HEK293T (cell line): ENCODE measurements around the gene HOXB3.
"Not testable (repeated sequence)": the region's sequence is repeated elsewhere in the genome, so short reads cannot be mapped to it uniquely, and the experiment has no call there.

ENCODE experiments used
- CTCF ChIA-PET: fragments of 350-600 bp; formaldehyde crosslinking; extraction: SDS; loops from one replicate; lab custom pipeline; 2021; ENCODE audit warnings: antibody characterized with exemption, inconsistent platforms; lab: Yijun Ruan, JAX
- POLR2A ChIA-PET: fragments of 350-600 bp; formaldehyde crosslinking; extraction: SDS; loops from one replicate; lab custom pipeline; 2020; ENCODE audit warnings: antibody characterized with exemption, inconsistent platforms; lab: Yijun Ruan, JAX
- DNase-seq: peaks from one replicate; pipeline ENCODE4 v3.0.0; 2012; ENCODE audit warnings: mixed read lengths; ENCODE audit errors: extremely low spot score
- ARNT ChIP-seq: fragments of 450-650 bp; IDR thresholded peaks from 2 replicates; pipeline ENCODE4 v1.6.1; 2017; ENCODE audit warnings: mild to moderate bottlenecking
- BHLHE40 ChIP-seq: fragments of 450-650 bp; IDR thresholded peaks from 2 replicates; pipeline ENCODE4 v1.6.1; 2016; ENCODE audit warnings: mild to moderate bottlenecking, moderate library complexity, borderline replicate concordance
- CTBP1 ChIP-seq: fragments of 450-650 bp; IDR thresholded peaks from 2 replicates; pipeline ENCODE4 v1.6.1; 2016; ENCODE audit warnings: borderline replicate concordance
- ELF4 ChIP-seq: fragments of 450-650 bp; IDR thresholded peaks from 2 replicates; pipeline ENCODE4 v1.6.1; 2017; ENCODE audit warnings: antibody characterized with exemption
- FOXA1 ChIP-seq: fragments of 450-650 bp; IDR thresholded peaks from 2 replicates; pipeline ENCODE4 v1.6.1; 2016; ENCODE audit warnings: mild to moderate bottlenecking
- FOXK2 ChIP-seq: fragments of 450-650 bp; IDR thresholded peaks from 2 replicates; pipeline ENCODE4 v1.6.1; 2016; ENCODE audit warnings: mild to moderate bottlenecking
- FOXM1 ChIP-seq: fragments of 450-650 bp; IDR thresholded peaks from 2 replicates; pipeline ENCODE4 v1.6.1; 2017; ENCODE audit warnings: mild to moderate bottlenecking, borderline replicate concordance
- HDGF ChIP-seq: fragments of 450-650 bp; IDR thresholded peaks from 2 replicates; pipeline ENCODE4 v1.6.1; 2017; ENCODE audit warnings: antibody characterized with exemption, borderline replicate concordance
- L3MBTL2 ChIP-seq: fragments of 450-650 bp; conservative IDR thresholded peaks from 2 replicates; pipeline ENCODE4 v1.6.1; 2016; ENCODE audit warnings: mild to moderate bottlenecking
- LEF1 ChIP-seq: fragments of 450-650 bp; IDR thresholded peaks from 2 replicates; pipeline ENCODE4 v1.6.1; 2017; ENCODE audit warnings: mild to moderate bottlenecking, borderline replicate concordance
- NFRKB ChIP-seq: fragments of 450-650 bp; IDR thresholded peaks from 2 replicates; pipeline ENCODE4 v1.6.1; 2016; ENCODE audit warnings: mild to moderate bottlenecking, moderate library complexity
- PKNOX1 ChIP-seq: fragments of 450-650 bp; IDR thresholded peaks from 2 replicates; pipeline ENCODE4 v1.6.1; 2016
- SP1 ChIP-seq: fragments of 450-650 bp; IDR thresholded peaks from 2 replicates; pipeline ENCODE4 v1.6.1; 2017
- SUZ12 ChIP-seq: fragments of 450-650 bp; IDR thresholded peaks from 2 replicates; pipeline ENCODE4 v1.6.1; 2016; ENCODE audit warnings: mild to moderate bottlenecking
- TARDBP ChIP-seq: fragments of 450-650 bp; IDR thresholded peaks from 2 replicates; pipeline ENCODE4 v1.6.1; 2016
- ZNF384 ChIP-seq: fragments of 450-650 bp; IDR thresholded peaks from 2 replicates; pipeline ENCODE4 v1.6.1; 2016

Gene HOXB3

DNA sequence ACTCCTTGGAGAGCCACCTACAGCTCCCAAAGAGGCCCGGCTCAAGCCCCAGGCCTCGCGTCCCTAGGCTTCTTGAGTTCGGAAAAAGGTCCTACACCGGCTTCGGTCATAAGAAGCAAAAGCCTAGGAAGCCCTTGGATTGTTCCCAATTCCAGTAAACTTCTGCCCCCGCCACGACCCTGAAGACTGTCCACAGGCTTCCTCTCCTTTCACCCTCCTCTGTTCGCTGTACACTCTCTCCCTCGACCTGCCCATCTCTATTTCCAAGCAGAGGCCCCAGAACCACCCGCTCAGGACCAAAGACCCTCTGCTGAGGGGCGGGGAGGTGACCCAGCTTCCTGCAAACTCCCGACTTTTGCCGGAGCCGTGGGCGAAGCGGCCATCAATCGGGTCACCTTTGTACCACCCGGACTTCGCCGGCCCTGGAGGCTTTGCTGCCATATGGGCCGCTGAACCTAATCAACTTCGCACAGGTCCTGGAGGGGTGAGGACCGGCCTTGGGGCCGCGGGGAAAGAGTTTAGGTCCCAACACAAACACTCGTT lies 47.9 kb downstream of the HOXB3 start:
- DNase-seq: no peak
- POLR2A ChIA-PET: interaction anchor here (0.8 to 3.5 kb wide), 6 partner anchors 9 to 50 kb away, joined by 3 to 18 read pairs (median 4); partner anchors contain the start of gene HOXB3
- no peak for TF ChIP-seq FOXK2
- TF ChIP-seq ARNT: no peak
- TF ChIP-seq SUZ12: no peak
- TF ChIP-seq CTBP1: no peak
- no peak for TF ChIP-seq ELF4
- no peak for TF ChIP-seq PKNOX1
- no peak for TF ChIP-seq LEF1
- no peak for TF ChIP-seq TARDBP
- TF ChIP-seq FOXM1: no peak
- no peak for TF ChIP-seq FOXA1
- TF ChIP-seq HDGF: no peak
- TF ChIP-seq BHLHE40: no peak
- no peak for TF ChIP-seq NFRKB
- TF ChIP-seq L3MBTL2: no peak
- CTCF ChIA-PET: no interaction called here

GRCh38 chr17:48541577-48542113 lies 48.4 kb downstream of the HOXB3 start:
- TF ChIP-seq TARDBP (no peak), LEF1 (no peak), PKNOX1 (no peak), L3MBTL2 (no peak), CTBP1 (no peak), HDGF (no peak), ELF4 (no peak), FOXM1 (no peak), ZNF384 (no peak), FOXK2 (no peak), NFRKB (no peak), FOXA1 (no peak), SUZ12 (no peak), BHLHE40 (no peak), SP1 (no peak), ARNT (no peak)
- CTCF ChIA-PET: no interaction called here
- no peak for DNase-seq
- POLR2A ChIA-PET: interaction anchor here (0.8 to 3.5 kb wide), 6 partner anchors 9 to 49 kb away, joined by 3 to 18 read pairs (median 4); partner anchors contain the start of gene HOXB3

DNA sequence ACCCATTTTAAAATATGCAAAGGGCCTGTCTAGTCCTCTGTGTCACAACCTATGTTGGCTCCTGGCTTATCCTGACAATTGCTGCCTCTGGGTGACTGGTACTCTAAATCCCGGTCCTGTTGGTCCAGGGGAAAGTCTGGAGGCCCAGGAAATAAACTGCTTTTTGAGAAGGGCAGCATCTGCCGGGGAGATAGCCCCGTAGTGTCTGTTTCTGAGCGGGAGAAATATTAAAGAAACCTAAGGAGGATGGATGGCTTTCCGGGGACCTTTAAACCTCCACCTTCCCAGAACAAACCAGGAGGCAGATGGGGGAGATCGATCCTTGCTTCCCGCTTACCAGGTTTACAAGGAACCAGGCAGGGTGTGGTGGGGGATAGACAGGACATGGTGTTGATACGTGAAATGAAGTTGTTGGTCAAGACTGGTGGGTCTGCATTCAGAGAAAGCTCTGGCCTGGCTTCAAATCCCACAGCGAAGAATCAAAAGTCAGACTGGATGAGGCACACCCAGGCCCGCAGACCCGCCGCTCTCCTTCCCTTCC lies 48.9 kb downstream of the HOXB3 start:
- TF ChIP-seq ZNF384: no peak
- no peak for TF ChIP-seq NFRKB
- TF ChIP-seq L3MBTL2: no peak
- TF ChIP-seq LEF1: no peak
- TF ChIP-seq SUZ12: no peak
- TF ChIP-seq FOXA1: no peak
- no peak for TF ChIP-seq FOXK2
- TF ChIP-seq PKNOX1: no peak
- TF ChIP-seq FOXM1: no peak
- no peak for TF ChIP-seq ELF4
- no peak for TF ChIP-seq ARNT
- ChIA-PET POLR2A (interaction anchor here (0.8 to 3.5 kb wide), 6 partner anchors 19 to 49 kb away, joined by 3 to 18 read pairs (median 4); partner anchors contain the start of gene HOXB3), CTCF (no interaction called here)
- no peak for DNase-seq

DNA sequence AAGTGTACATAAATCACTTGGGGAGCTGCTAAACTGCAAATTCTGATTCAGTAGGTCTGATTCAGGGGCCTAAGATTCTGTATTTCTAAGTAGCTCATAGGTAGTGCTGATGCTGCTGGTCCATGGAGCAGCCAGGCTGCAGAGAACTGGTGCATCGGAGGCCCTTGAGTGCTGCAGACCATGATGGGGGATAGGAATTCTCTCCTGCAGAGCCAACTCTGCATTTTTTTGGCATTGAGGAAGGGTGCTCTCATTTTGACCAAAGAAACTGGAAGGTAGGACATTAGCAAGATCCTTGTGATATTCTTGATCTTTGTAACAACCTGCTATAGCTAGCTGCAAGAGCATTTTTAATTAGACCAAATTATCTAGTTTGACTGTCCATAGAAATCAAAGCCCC lies 49.8 kb downstream of the HOXB3 start:
- ChIA-PET CTCF (no interaction called here), POLR2A (interaction anchor here (1.5 kb wide), 1 partner anchor 47 kb away, joined by 4 read pairs; no protein-coding TSS in a partner anchor)

GRCh38 chr17:48539177-48539576 lies 50.9 kb downstream of the HOXB3 start:
- POLR2A ChIA-PET: interaction anchor here (1.3 kb wide), 1 partner anchor 16 kb away, joined by 3 read pairs; no protein-coding TSS in a partner anchor
- DNase-seq: no peak
- TF ChIP-seq SUZ12 (no peak), L3MBTL2 (no peak), LEF1 (no peak), ELF4 (no peak), ZNF384 (no peak), TARDBP (no peak), FOXA1 (no peak), BHLHE40 (no peak), SP1 (no peak), FOXM1 (no peak), CTBP1 (no peak), NFRKB (no peak)
- CTCF ChIA-PET: no interaction called here

More for the DNA sequence above, 49.8 kb downstream of the HOXB3 start:
- no peak for DNase-seq
- TF ChIP-seq FOXK2 (no peak), ELF4 (no peak), L3MBTL2 (no peak), LEF1 (no peak)

DNA sequence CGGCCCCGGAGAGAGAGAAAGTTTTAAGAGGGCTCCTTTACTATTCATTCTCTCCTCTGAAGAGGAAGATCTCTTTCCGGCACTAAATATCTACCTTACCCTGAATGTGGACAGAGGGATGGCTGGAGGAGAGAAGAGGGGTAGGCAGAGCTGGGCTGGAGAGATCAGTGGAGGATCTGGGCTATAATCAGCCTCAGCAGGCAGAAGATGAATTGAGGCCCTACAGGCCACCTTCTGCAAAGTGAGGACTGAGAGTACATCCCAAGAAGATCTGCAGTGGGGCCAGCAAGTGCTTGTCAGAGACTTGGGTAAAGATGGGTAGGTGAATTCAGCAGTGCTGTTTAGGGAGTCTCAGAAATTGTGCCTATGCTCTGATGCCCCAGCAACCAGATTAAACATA lies 52.7 kb downstream of the HOXB3 start:
- CTCF ChIA-PET: no interaction called here
- POLR2A ChIA-PET: no interaction called here
- DNase-seq: no peak
- TF ChIP-seq ELF4 (no peak), PKNOX1 (no peak), L3MBTL2 (no peak), BHLHE40 (no peak)

DNA sequence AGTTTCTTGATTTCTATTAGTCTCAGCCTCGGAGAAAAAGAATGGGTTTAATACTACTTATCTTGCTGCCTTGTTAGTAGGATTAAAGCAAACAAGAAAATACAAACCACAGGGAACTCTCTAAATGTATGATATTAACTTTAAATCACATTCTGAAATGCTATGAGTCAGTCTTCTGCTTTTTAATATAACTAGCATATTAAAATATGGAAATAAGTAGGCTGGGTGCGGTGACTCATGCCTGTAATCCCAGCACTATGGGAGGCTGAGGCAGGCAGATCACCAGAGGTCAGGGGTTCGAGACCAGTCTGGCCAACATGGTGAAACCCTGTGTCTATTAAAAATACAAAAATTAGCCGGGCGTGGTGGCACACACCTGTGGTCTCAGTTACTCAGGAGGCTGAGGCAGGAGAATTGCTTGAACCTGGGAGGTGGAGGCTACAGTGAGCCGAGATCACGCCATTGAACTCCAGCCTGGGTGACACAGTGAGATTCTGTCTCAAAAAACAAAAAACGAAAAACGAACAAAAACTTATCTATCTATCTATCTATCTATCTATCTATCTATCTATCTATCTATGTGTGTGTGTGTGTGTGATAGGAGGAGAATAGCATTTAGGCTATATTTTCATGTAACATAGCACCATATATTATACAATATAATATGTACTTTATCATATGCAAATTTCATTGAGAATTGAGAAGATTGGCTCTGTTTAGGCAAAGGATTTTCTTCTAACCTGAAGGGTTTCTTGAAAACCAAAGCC lies 54.1 kb downstream of the HOXB3 start:
- POLR2A ChIA-PET, DNase-seq, CTCF ChIA-PET: not testable (repeated sequence)
